ENCODE results near the gene OSBPL2. TPM values are rescaled to one million over a fixed set of nuclear protein-coding genes. Genes with fewer than 3 reads are reported as not detected.

The OSBPL2 gene
- total and polyA plus RNA-seq, 4 experiments from 2014 or later, result 14.8 to 84.4 (median 49.1) TPM

DNA sequence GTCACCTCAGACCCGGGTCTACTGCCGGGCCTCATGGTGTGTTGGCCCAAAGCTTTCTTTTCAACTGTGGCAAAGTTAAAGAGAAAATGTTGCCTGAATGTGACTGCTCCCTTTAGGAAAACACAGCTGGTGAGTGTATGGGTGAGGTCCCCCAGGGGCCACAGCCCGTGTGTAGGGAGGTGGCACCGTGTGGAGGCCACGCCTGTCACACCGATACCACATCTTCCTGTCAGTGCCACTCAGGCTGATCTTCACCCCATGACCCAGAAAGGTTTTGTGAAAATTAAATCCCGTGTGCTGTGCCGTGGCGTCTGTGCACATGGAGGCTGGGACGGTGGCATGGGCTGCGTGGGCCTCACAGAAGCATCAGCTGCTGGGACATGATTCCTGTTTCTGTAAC, 53.8 kb downstream of the OSBPL2 start:
- intact Hi-C loops (cut with micrococcal nuclease), result no loop called here
- POLR2A ChIA-PET (ENCODE audit: partially characterized antibody), result no interaction called here
- H3K27ac Mint-ChIP-seq, result peak overlapping the region; percentile 48 to 91 (median 79)
- H3K4me3 Mint-ChIP-seq, result peak overlapping the region in 6 of 8 donors; percentile 41 to 75 (median 68)
- H3K27me3 Mint-ChIP-seq, result no peaks in the 10 kb centered on the region
- Histone ChIP-seq H3K4me1 (ENCODE audit: insufficient read depth, low read length) (peaks cover 6% of the 10 kb centered on the region), H3K4me3 (ENCODE audit: low read length in 2 of 2) (no peak overlapping the region), H3K9me3 (ENCODE audit: control insufficient read depth in 1 of 2, low read length in 2 of 2) (no peaks in the 10 kb centered on the region), H3K36me3 (ENCODE audit: insufficient read depth, low read length) (peaks cover 20% of the 10 kb centered on the region), H3K27ac (ENCODE audit: low read depth, low read length) (no peak overlapping the region), H3K27me3 (ENCODE audit: insufficient read depth, low read length) (no peaks in the 10 kb centered on the region)
- no peaks in the 10 kb centered on the region for H3K9me3 Mint-ChIP-seq
- H3K36me3 Mint-ChIP-seq, result peaks cover 21 to 40% of the 10 kb centered on the region in 2 donors
- CTCF ChIA-PET (ENCODE audit: partially characterized antibody), result no interaction called here
- H3K4me1 Mint-ChIP-seq, result peaks cover 5 to 14% (median 8%) of the 10 kb centered on the region in 4 donors
- peak in 2 of 5 donors; percentile 18 to 30 for DNase-seq

GRCh38 chr20:62293111-62293784, 54.9 kb downstream of the OSBPL2 start:
- intact Hi-C loops (cut with micrococcal nuclease), result no loop called here
- peaks cover 6% of the 10 kb centered on the region for H3K4me1 ChIP-seq (ENCODE audit: insufficient read depth, low read length)
- H3K36me3 ChIP-seq (ENCODE audit: insufficient read depth, low read length), result peaks cover 20% of the 10 kb centered on the region
- H3K27me3 Mint-ChIP-seq, result no peaks in the 10 kb centered on the region
- H3K27ac Mint-ChIP-seq, result peak overlapping the region in 1 of 7 donors; percentile 57
- H3K4me3 ChIP-seq (ENCODE audit: low read length in 2 of 2), result no peak overlapping the region
- POLR2A ChIA-PET (ENCODE audit: partially characterized antibody), result no interaction called here
- peak overlapping the region in 1 of 8 donors; percentile 46 for H3K4me3 Mint-ChIP-seq
- DNase-seq, result no peak
- no peaks in the 10 kb centered on the region for H3K9me3 Mint-ChIP-seq
- H3K4me1 Mint-ChIP-seq, result peaks cover 5 to 14% (median 8%) of the 10 kb centered on the region in 4 donors
- H3K27me3 ChIP-seq (ENCODE audit: insufficient read depth, low read length), result no peaks in the 10 kb centered on the region
- H3K27ac ChIP-seq (ENCODE audit: low read depth, low read length), result no peak overlapping the region
- peaks cover 21 to 40% of the 10 kb centered on the region in 2 donors for H3K36me3 Mint-ChIP-seq
- CTCF ChIA-PET (ENCODE audit: partially characterized antibody), result no interaction called here
- H3K9me3 ChIP-seq (ENCODE audit: control insufficient read depth in 1 of 2, low read length in 2 of 2), result no peaks in the 10 kb centered on the region

DNA sequence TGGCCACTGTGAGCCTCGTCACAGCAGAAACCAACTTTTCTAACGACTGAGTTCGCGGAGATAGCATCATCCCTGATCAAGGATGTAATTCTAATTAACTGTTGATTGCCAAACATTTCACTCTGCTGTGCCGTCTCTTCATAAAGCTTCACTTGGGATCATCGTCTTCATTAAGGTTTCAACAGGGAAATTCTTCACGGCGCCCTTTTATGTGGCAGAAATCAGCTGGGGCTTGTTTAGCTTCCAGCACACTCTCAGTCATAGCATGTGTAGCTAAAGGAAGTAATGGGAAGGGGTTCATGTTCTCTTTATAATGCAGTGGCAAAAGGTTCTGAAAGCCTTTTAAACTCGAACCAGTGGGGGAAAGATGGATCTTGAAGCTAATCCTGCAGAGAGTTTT, 55.6 kb downstream of the OSBPL2 start:
- no peak overlapping the region for H3K4me3 Mint-ChIP-seq
- H3K36me3 Mint-ChIP-seq, result peaks cover 21 to 35% of the 10 kb centered on the region in 2 donors
- DNase-seq, result no peak
- CTCF ChIA-PET (ENCODE audit: partially characterized antibody), result no interaction called here
- Histone ChIP-seq H3K9me3 (ENCODE audit: control insufficient read depth in 1 of 2, low read length in 2 of 2) (no peaks in the 10 kb centered on the region), H3K4me1 (ENCODE audit: insufficient read depth, low read length) (peaks cover 6% of the 10 kb centered on the region), H3K4me3 (ENCODE audit: low read length in 2 of 2) (no peak overlapping the region), H3K27ac (ENCODE audit: low read depth, low read length) (no peak overlapping the region), H3K27me3 (ENCODE audit: insufficient read depth, low read length) (no peaks in the 10 kb centered on the region), H3K36me3 (ENCODE audit: insufficient read depth, low read length) (peaks cover 20% of the 10 kb centered on the region)
- no peaks in the 10 kb centered on the region for H3K9me3 Mint-ChIP-seq
- peaks cover 5 to 14% (median 8%) of the 10 kb centered on the region in 4 donors for H3K4me1 Mint-ChIP-seq
- POLR2A ChIA-PET (ENCODE audit: partially characterized antibody), result no interaction called here
- intact Hi-C loops (cut with micrococcal nuclease), result no loop called here
- H3K27me3 Mint-ChIP-seq, result no peaks in the 10 kb centered on the region
- peak overlapping the region in 1 of 7 donors; percentile 36 for H3K27ac Mint-ChIP-seq

DNA sequence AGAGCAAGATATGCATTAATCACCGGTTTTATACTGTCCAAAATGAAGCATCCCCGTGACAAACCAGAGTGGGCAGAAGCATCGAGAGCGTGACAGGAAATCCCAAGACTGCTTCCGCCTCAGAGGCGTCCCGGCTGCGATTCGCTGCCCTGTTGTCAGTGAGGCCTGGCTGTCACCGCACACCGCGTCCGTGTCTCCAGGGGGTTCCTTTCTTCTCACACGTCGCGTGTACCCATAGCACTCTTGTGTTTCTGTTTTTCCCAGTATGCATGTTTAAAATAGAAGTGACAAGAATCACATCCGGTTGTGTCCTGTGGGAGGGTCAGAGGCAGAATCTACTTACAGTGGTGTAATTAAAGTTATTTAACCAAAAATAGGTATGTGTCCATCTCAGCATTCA, 56.2 kb downstream of the OSBPL2 start:
- Mint-ChIP-seq H3K27me3 (no peaks in the 10 kb centered on the region), H3K4me3 (no peak overlapping the region), H3K36me3 (peaks cover 21 to 35% of the 10 kb centered on the region in 2 donors)

DNA sequence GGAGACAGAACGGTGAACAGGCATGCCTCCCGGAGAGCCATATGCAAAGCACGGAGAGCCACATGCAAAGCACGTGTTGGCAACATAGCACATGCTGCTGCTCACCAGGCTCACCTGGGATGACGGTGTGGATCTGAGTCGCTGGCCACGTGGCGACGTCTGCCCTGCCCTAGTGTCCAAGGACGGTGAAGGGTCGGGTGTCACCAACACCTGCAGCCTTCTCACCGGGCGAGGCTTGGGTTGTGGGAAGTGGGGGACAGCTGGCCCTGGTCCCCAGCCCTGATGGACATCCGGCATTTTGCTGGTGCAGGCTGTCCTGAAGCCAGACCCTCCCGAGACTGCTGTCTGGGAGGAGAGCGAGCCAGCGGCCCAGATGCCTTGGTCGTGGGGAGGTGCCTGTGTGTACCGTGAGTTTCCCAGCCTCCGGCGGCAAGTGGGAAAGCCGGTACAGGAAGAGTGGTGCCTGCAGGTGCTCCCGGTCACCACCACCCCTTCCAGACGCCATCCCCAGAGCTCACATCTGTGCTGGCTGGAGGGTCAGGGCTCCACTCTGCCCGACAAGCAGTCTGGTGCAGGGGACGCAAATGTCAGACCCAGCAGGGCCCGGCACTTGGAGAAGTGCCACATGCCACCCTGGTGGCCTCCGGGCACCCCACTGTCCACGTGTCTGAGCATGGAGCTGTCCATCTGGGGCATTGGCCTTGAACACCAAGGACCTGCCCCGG, 58.6 kb downstream of the OSBPL2 start:
- Mint-ChIP-seq H3K27ac (peak overlapping the region in 1 of 7 donors; percentile 46), H3K4me1 (peaks cover 5 to 13% (median 9%) of the 10 kb centered on the region in 4 donors), H3K36me3 (peaks cover 21 to 28% of the 10 kb centered on the region in 2 donors), H3K27me3 (no peaks in the 10 kb centered on the region), H3K9me3 (no peaks in the 10 kb centered on the region), H3K4me3 (no peak overlapping the region)
- Histone ChIP-seq H3K4me1 (ENCODE audit: insufficient read depth, low read length) (peaks cover 8% of the 10 kb centered on the region), H3K36me3 (ENCODE audit: insufficient read depth, low read length) (peaks cover 20% of the 10 kb centered on the region), H3K4me3 (ENCODE audit: low read length in 2 of 2) (no peak overlapping the region), H3K9me3 (ENCODE audit: control insufficient read depth in 1 of 2, low read length in 2 of 2) (no peaks in the 10 kb centered on the region), H3K27ac (ENCODE audit: low read depth, low read length) (no peak overlapping the region), H3K27me3 (ENCODE audit: insufficient read depth, low read length) (no peaks in the 10 kb centered on the region)
- intact Hi-C loops (cut with micrococcal nuclease), result no loop called here
- POLR2A ChIA-PET (ENCODE audit: partially characterized antibody), result no interaction called here
- CTCF ChIA-PET (ENCODE audit: partially characterized antibody), result no interaction called here
- no peak for DNase-seq

More for the DNA sequence above, 56.2 kb downstream of the OSBPL2 start:
- H3K27ac ChIP-seq (ENCODE audit: low read depth, low read length), result no peak overlapping the region
- H3K27me3 ChIP-seq (ENCODE audit: insufficient read depth, low read length), result no peaks in the 10 kb centered on the region
- H3K4me1 Mint-ChIP-seq, result peaks cover 5 to 14% (median 8%) of the 10 kb centered on the region in 4 donors
- H3K27ac Mint-ChIP-seq, result no peak overlapping the region
- CTCF ChIA-PET (ENCODE audit: partially characterized antibody), result no interaction called here
- H3K9me3 ChIP-seq (ENCODE audit: control insufficient read depth in 1 of 2, low read length in 2 of 2), result no peaks in the 10 kb centered on the region
- H3K36me3 ChIP-seq (ENCODE audit: insufficient read depth, low read length), result peaks cover 20% of the 10 kb centered on the region
- POLR2A ChIA-PET (ENCODE audit: partially characterized antibody), result no interaction called here
- DNase-seq, result no peak
- peaks cover 6% of the 10 kb centered on the region for H3K4me1 ChIP-seq (ENCODE audit: insufficient read depth, low read length)
- no peaks in the 10 kb centered on the region for H3K9me3 Mint-ChIP-seq
- intact Hi-C loops (cut with micrococcal nuclease), result no loop called here
- no peak overlapping the region for H3K4me3 ChIP-seq (ENCODE audit: low read length in 2 of 2)

DNA sequence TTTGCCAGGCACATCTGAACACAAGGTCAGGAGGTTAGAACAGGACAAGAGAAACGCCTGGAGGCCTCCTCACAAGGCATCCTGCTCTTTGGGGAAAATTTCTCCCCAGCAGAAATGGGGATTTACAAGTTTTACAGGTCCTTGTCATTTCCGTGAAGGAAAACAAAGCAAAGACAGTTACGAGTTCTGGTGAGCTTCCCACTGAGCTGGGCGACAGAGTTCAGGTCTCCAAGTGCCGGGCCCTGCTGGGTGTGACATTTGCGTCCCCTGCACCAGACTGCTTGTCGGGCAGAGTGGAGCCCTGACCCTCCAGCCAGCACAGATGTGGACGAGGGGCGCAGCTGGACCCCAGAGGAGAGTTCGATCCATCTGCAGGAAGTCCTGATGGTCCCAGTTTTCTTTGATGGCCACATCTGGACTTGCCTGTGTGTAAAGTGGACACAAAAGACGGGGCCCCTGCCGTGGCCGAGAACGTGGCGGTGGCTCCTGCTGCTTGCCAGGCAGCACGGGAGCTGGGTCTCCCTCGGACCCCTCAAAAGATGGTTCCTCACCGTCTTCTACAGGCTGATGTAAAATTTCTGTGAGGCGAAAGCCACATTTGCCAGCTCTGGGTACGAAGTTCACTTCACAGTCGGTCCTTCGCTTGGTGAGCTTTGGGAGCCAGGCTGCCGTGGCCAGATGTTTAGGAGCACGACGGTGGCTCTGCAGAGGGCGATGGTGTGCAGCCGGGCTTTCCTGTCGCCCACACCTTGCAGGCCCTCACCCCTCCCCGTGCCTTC, 59.3 kb downstream of the OSBPL2 start:
- no peak for DNase-seq
- Histone ChIP-seq H3K9me3 (ENCODE audit: control insufficient read depth in 1 of 2, low read length in 2 of 2) (no peaks in the 10 kb centered on the region), H3K4me3 (ENCODE audit: low read length in 2 of 2) (no peak overlapping the region), H3K36me3 (ENCODE audit: insufficient read depth, low read length) (peaks cover 20% of the 10 kb centered on the region), H3K27me3 (ENCODE audit: insufficient read depth, low read length) (no peaks in the 10 kb centered on the region), H3K27ac (ENCODE audit: low read depth, low read length) (no peak overlapping the region), H3K4me1 (ENCODE audit: insufficient read depth, low read length) (peaks cover 3% of the 10 kb centered on the region)
- Mint-ChIP-seq H3K9me3 (no peaks in the 10 kb centered on the region), H3K27ac (peak overlapping the region in 1 of 7 donors; percentile 46), H3K27me3 (no peaks in the 10 kb centered on the region), H3K36me3 (peaks cover 17 to 29% of the 10 kb centered on the region in 2 donors), H3K4me3 (no peak overlapping the region), H3K4me1 (peaks cover 2 to 12% (median 5%) of the 10 kb centered on the region in 4 donors)
- intact Hi-C loops (cut with micrococcal nuclease), result no loop called here
- ChIA-PET CTCF (ENCODE audit: partially characterized antibody) (interaction anchor here (0.8 kb wide), 1 partner anchor 85 kb away, joined by 3 read pairs; no protein-coding TSS in a partner anchor), POLR2A (ENCODE audit: partially characterized antibody) (no interaction called here)

All from CD4-positive, alpha-beta memory T cell (primary cell).